Spleen (tissue), 7 donors: ENCODE measurements around the gene MEA1.

Source experiments
- POLR2A ChIP-seq, 3 donors: fragments of 450-650 bp; IDR thresholded peaks; one replicate each; pipeline ENCODE4 v1.5.1; 2017; ENCODE audit warnings: antibody characterized with exemption in 3 of 3, mild to moderate bottlenecking in 1 of 3
- POLR2AphosphoS5 ChIP-seq, 3 donors: sonication (generic); formaldehyde crosslinking; IDR thresholded peaks; one replicate each; pipeline ENCODE4 v1.5.1; 2017; ENCODE audit warnings: antibody characterized with exemption in 3 of 3
- TF ChIP-seq, protein P1 (sequence below), 11 experiments: fragments of 200-600 bp in 7 of 11; fragments of 450-650 bp in 4 of 11; sonication (generic) in 4 of 11; IDR thresholded peaks in 8 of 11; conservative IDR thresholded peaks in 3 of 11; 1 replicate in 7 of 11; 2 replicates in 4 of 11; pipeline versions ENCODE4 v1.4.0 to v1.8.0; 2016 to 2021; ENCODE audit warnings: antibody characterized with exemption in 11 of 11, inconsistent platforms in 4 of 11, mild to moderate bottlenecking in 1 of 11
- donor health status: DM: no; HTN: no; CAD: no; lungs with moderate emphysema.
- donor health status: DM: no; HTN: no; CAD: no.
- donor health status: DM: no; HTN: no; CAD: no.

DNA sequence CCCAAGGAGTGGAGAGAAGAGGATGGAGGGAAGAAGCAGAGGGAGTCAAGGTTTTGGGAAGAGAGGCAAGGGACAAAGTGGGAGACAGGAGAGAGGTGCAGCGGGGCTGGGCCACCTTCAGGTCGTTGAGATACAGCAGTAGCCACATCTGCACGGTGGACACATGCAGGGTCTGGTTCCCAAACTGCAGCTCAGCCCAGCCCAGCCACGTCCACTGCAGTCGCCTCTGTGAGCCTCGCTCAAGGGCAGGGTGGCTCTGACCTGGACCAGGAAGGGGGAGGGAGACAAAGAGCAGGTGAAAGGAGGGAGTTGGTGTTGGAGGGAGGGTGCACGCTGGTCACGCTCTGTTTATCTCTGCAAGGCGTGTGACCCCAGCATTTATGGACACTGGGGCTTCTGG, 25.0 kb upstream of the MEA1 start:
- TF ChIP-seq, protein P1, sequence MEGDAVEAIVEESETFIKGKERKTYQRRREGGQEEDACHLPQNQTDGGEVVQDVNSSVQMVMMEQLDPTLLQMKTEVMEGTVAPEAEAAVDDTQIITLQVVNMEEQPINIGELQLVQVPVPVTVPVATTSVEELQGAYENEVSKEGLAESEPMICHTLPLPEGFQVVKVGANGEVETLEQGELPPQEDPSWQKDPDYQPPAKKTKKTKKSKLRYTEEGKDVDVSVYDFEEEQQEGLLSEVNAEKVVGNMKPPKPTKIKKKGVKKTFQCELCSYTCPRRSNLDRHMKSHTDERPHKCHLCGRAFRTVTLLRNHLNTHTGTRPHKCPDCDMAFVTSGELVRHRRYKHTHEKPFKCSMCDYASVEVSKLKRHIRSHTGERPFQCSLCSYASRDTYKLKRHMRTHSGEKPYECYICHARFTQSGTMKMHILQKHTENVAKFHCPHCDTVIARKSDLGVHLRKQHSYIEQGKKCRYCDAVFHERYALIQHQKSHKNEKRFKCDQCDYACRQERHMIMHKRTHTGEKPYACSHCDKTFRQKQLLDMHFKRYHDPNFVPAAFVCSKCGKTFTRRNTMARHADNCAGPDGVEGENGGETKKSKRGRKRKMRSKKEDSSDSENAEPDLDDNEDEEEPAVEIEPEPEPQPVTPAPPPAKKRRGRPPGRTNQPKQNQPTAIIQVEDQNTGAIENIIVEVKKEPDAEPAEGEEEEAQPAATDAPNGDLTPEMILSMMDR (IDR thresholded peaks at IDR 0.05 in 8 of 11, conservative IDR thresholded peaks at IDR 0.05 in 3 of 11): no peak
- TF ChIP-seq POLR2A (IDR thresholded peaks at IDR 0.05): no peak
- TF ChIP-seq POLR2AphosphoS5 (IDR thresholded peaks at IDR 0.05): peak in 1 of 3 donors; percentile 55
